Measurements from ENCODE around the gene NEDD4.
"Not testable (repeated sequence)": the region's sequence is repeated elsewhere in the genome, so short reads cannot be mapped to it uniquely, and the experiment has no call there.

Gene NEDD4

GRCh38 chr15:55858661-55859060, 134.8 kb downstream of the NEDD4 start:
- in situ Hi-C loops (cut with MboI; ENCODE audit: low pct_unique_long_range_greater_than_20kb, low sequenced_read_pairs), result no loop called here
- DNase-seq, result no peak

- in situ Hi-C loops (cut with MboI; ENCODE audit: low pct_unique_long_range_greater_than_20kb, low sequenced_read_pairs), result no loop called here
- no peak for DNase-seq
These were observed 136.8 kb downstream of the NEDD4 start for GRCh38 chr15:55856506-55857164.

- DNase-seq, result no peak
- in situ Hi-C loops (cut with MboI; ENCODE audit: low pct_unique_long_range_greater_than_20kb, low sequenced_read_pairs), result no loop called here
These were observed 140.3 kb downstream of the NEDD4 start for GRCh38 chr15:55853134-55853533.

- in situ Hi-C loops (cut with MboI; ENCODE audit: low pct_unique_long_range_greater_than_20kb, low sequenced_read_pairs), result no loop called here
- DNase-seq, result peak; percentile 79
These were observed 147.2 kb downstream of the NEDD4 start for GRCh38 chr15:55846116-55846707.

- in situ Hi-C loops (cut with MboI; ENCODE audit: low pct_unique_long_range_greater_than_20kb, low sequenced_read_pairs); DNase-seq: not testable (repeated sequence)
These were observed 150.5 kb downstream of the NEDD4 start for GRCh38 chr15:55842897-55843296.

GRCh38 chr15:55835866-55836265, 157.5 kb downstream of the NEDD4 start:
- in situ Hi-C loops (cut with MboI; ENCODE audit: low pct_unique_long_range_greater_than_20kb, low sequenced_read_pairs), result no loop called here
- no peak for DNase-seq

GRCh38 chr15:55834331-55834730, 159.1 kb downstream of the NEDD4 start:
- DNase-seq, result no peak

GRCh38 chr15:55829826-55830225, 163.6 kb downstream of the NEDD4 start:
- no peak for DNase-seq
- in situ Hi-C loops (cut with MboI; ENCODE audit: low pct_unique_long_range_greater_than_20kb, low sequenced_read_pairs), result no loop called here

More at GRCh38 chr15:55834331-55834730, 159.1 kb downstream of the NEDD4 start:
- in situ Hi-C loops (cut with MboI; ENCODE audit: low pct_unique_long_range_greater_than_20kb, low sequenced_read_pairs), result no loop called here

- DNase-seq, result no peak
- in situ Hi-C loops (cut with MboI; ENCODE audit: low pct_unique_long_range_greater_than_20kb, low sequenced_read_pairs), result no loop called here
These were observed 165.5 kb downstream of the NEDD4 start for GRCh38 chr15:55827955-55828354.

- in situ Hi-C loops (cut with MboI; ENCODE audit: low pct_unique_long_range_greater_than_20kb, low sequenced_read_pairs), result no loop called here
- no peak for DNase-seq
These were observed 166.2 kb downstream of the NEDD4 start for GRCh38 chr15:55827204-55827603.

GRCh38 chr15:55824857-55825613, 168.4 kb downstream of the NEDD4 start:
- no peak for DNase-seq
- in situ Hi-C loops (cut with MboI; ENCODE audit: low pct_unique_long_range_greater_than_20kb, low sequenced_read_pairs), result no loop called here

- in situ Hi-C loops (cut with MboI; ENCODE audit: low pct_unique_long_range_greater_than_20kb, low sequenced_read_pairs), result no loop called here
- no peak for DNase-seq
These were observed 169.6 kb downstream of the NEDD4 start for GRCh38 chr15:55823699-55824340.

GRCh38 chr15:55823191-55823670, 170.2 kb downstream of the NEDD4 start:
- in situ Hi-C loops (cut with MboI; ENCODE audit: low pct_unique_long_range_greater_than_20kb, low sequenced_read_pairs), result no loop called here
- DNase-seq, result peak; percentile 15

- DNase-seq; in situ Hi-C loops (cut with MboI; ENCODE audit: low pct_unique_long_range_greater_than_20kb, low sequenced_read_pairs): not testable (repeated sequence)
These were observed 171.7 kb downstream of the NEDD4 start for GRCh38 chr15:55821740-55822139.

- in situ Hi-C loops (cut with MboI; ENCODE audit: low pct_unique_long_range_greater_than_20kb, low sequenced_read_pairs), result no loop called here
These were observed 173.4 kb downstream of the NEDD4 start for GRCh38 chr15:55820043-55820442.

GRCh38 chr15:55819397-55820034, 173.9 kb downstream of the NEDD4 start:
- no peak for DNase-seq
- in situ Hi-C loops (cut with MboI; ENCODE audit: low pct_unique_long_range_greater_than_20kb, low sequenced_read_pairs), result no loop called here

More at GRCh38 chr15:55820043-55820442, 173.4 kb downstream of the NEDD4 start:
- no peak for DNase-seq

GRCh38 chr15:55816017-55816416, 177.4 kb downstream of the NEDD4 start:
- DNase-seq, result no peak
- in situ Hi-C loops (cut with MboI; ENCODE audit: low pct_unique_long_range_greater_than_20kb, low sequenced_read_pairs), result no loop called here

GRCh38 chr15:55802600-55803376, 190.6 kb downstream of the NEDD4 start:
- in situ Hi-C loops (cut with MboI; ENCODE audit: low pct_unique_long_range_greater_than_20kb, low sequenced_read_pairs), result no loop called here

More at GRCh38 chr15:55802600-55803376, 190.6 kb downstream of the NEDD4 start:
- DNase-seq, result no peak
